Activated CD4-positive, alpha-beta T cell treated with anti-CD3 and anti-CD28 coated beads, Interleukin-2, amount 10 ng/mL, durations not matched to agents 24 days and 14 days (primary cell): ENCODE measurements around the gene CEP85. TPM values are rescaled to one million over a fixed set of nuclear protein-coding genes. Genes with fewer than 3 reads are reported as not detected.

Experiments
- DNase-seq: peaks from one replicate; pipeline ENCODE4 v3.0.0; 2022
- H3K27ac Mint-ChIP-seq: one replicate; pipeline ENCODE4 v1.8.0; 2022; ENCODE audit warnings: mild to moderate bottlenecking, mixed read lengths
- H3K27me3 Mint-ChIP-seq: one replicate; pipeline ENCODE4 v1.8.0; 2022; ENCODE audit warnings: mixed read lengths
- H3K36me3 Mint-ChIP-seq: one replicate; pipeline ENCODE4 v1.8.0; 2022; ENCODE audit warnings: low read depth, mild to moderate bottlenecking, mixed read lengths
- H3K4me1 Mint-ChIP-seq: one replicate; pipeline ENCODE4 v1.8.0; 2021; ENCODE audit warnings: mixed read lengths
- H3K4me3 Mint-ChIP-seq: one replicate; pipeline ENCODE4 v1.8.0; 2022; ENCODE audit warnings: mild to moderate bottlenecking, moderate library complexity, mixed read lengths
- H3K9me3 Mint-ChIP-seq: one replicate; pipeline ENCODE4 v1.8.0; 2021; ENCODE audit warnings: mixed read lengths
- intact Hi-C: fragments of 100-400 bp; cut with micrococcal nuclease; formaldehyde crosslinking; loops from one replicate; pipeline ENCODE4 v1.15.1; 2023
- total RNA-seq: library from RNA; stranded (reverse); gene quantifications from 2 replicates; pipeline ENCODE4 v1.2.3, GENCODE V29; 2022

CEP85 gene
- total RNA-seq, 1 donor from 2014 or later, result 40.8 TPM

- intact Hi-C loops, result no loop called here
- DNase-seq, result no peak
Measured at GRCh38 chr1:26293911-26294463, 60.0 kb downstream of the CEP85 start.

GRCh38 chr1:26295194-26296138 is 61.5 kb downstream of the CEP85 start:
- no peak overlapping the region for H3K27ac Mint-ChIP-seq
- no peaks in the 10 kb centered on the region for H3K9me3 Mint-ChIP-seq
- no peaks in the 10 kb centered on the region for H3K27me3 Mint-ChIP-seq
- intact Hi-C loops, result no loop called here
- no peak overlapping the region for H3K4me3 Mint-ChIP-seq
- peaks cover 19% of the 10 kb centered on the region for H3K4me1 Mint-ChIP-seq
- peaks cover 12% of the 10 kb centered on the region for H3K36me3 Mint-ChIP-seq
- no peak for DNase-seq

More at GRCh38 chr1:26293911-26294463, 60.0 kb downstream of the CEP85 start:
- no peak overlapping the region for H3K4me3 Mint-ChIP-seq
- H3K27me3 Mint-ChIP-seq, result no peaks in the 10 kb centered on the region
- H3K9me3 Mint-ChIP-seq, result no peaks in the 10 kb centered on the region
- peaks cover 12% of the 10 kb centered on the region for H3K36me3 Mint-ChIP-seq
- H3K4me1 Mint-ChIP-seq, result peaks cover 34% of the 10 kb centered on the region
- H3K27ac Mint-ChIP-seq, result no peak overlapping the region

GRCh38 chr1:26296340-26297056 is 62.5 kb downstream of the CEP85 start:
- Mint-ChIP-seq H3K27ac (peak overlapping the region; percentile 66), H3K4me3 (no peak overlapping the region), H3K4me1 (peaks cover 10% of the 10 kb centered on the region), H3K27me3 (no peaks in the 10 kb centered on the region), H3K9me3 (no peaks in the 10 kb centered on the region), H3K36me3 (peaks cover 11% of the 10 kb centered on the region)
- no peak for DNase-seq
- intact Hi-C loops, result no loop called here

- no peak overlapping the region for H3K4me3 Mint-ChIP-seq
- no peaks in the 10 kb centered on the region for H3K27me3 Mint-ChIP-seq
- no peaks in the 10 kb centered on the region for H3K9me3 Mint-ChIP-seq
- H3K36me3 Mint-ChIP-seq, result peaks cover 8% of the 10 kb centered on the region
- no peak overlapping the region for H3K27ac Mint-ChIP-seq
- intact Hi-C loops, result no loop called here
- peaks cover 3% of the 10 kb centered on the region for H3K4me1 Mint-ChIP-seq
- no peak for DNase-seq
Measured at GRCh38 chr1:26297057-26297790, 63.2 kb downstream of the CEP85 start.

GRCh38 chr1:26297791-26298124 is 63.8 kb downstream of the CEP85 start:
- Mint-ChIP-seq H3K4me3 (no peak overlapping the region), H3K9me3 (no peaks in the 10 kb centered on the region), H3K36me3 (peaks cover 8% of the 10 kb centered on the region), H3K4me1 (peaks cover 4% of the 10 kb centered on the region), H3K27me3 (no peaks in the 10 kb centered on the region), H3K27ac (no peak overlapping the region)
- DNase-seq, result no peak
- intact Hi-C loops, result no loop called here

GRCh38 chr1:26300578-26301275 is 66.7 kb downstream of the CEP85 start:
- Mint-ChIP-seq H3K27me3 (no peaks in the 10 kb centered on the region), H3K27ac (no peak overlapping the region), H3K4me1 (peaks cover 7% of the 10 kb centered on the region), H3K4me3 (no peak overlapping the region), H3K36me3 (no peaks in the 10 kb centered on the region), H3K9me3 (no peaks in the 10 kb centered on the region)
- intact Hi-C loops, result no loop called here
- DNase-seq, result no peak

- Mint-ChIP-seq H3K27ac (peak overlapping the region; percentile 37), H3K4me1 (peaks cover 23% of the 10 kb centered on the region), H3K36me3 (no peaks in the 10 kb centered on the region), H3K4me3 (no peak overlapping the region), H3K27me3 (no peaks in the 10 kb centered on the region), H3K9me3 (no peaks in the 10 kb centered on the region)
- intact Hi-C loops, result no loop called here
- no peak for DNase-seq
Measured at GRCh38 chr1:26302733-26303405, 68.9 kb downstream of the CEP85 start.

GRCh38 chr1:26305667-26306289 is 71.8 kb downstream of the CEP85 start:
- H3K36me3 Mint-ChIP-seq, result no peaks in the 10 kb centered on the region
- H3K27me3 Mint-ChIP-seq, result no peaks in the 10 kb centered on the region
- DNase-seq, result no peak
- peak overlapping the region; percentile 98 for H3K4me3 Mint-ChIP-seq
- no peaks in the 10 kb centered on the region for H3K9me3 Mint-ChIP-seq
- intact Hi-C loops, result loop anchor here (1.0 kb wide), 2 partner anchors 14 to 400 kb away; no protein-coding TSS in a partner anchor
- peaks cover 30% of the 10 kb centered on the region for H3K4me1 Mint-ChIP-seq
- peak overlapping the region; percentile 93 for H3K27ac Mint-ChIP-seq

GRCh38 chr1:26306290-26307229 is 72.6 kb downstream of the CEP85 start, which contains the start of gene UBXN11:
UBXN11 (minus strand) TSS chr1:26306636; CDS start chr1:26302883, 3,753 bp downstream.
- Mint-ChIP-seq H3K36me3 (no peaks in the 10 kb centered on the region), H3K4me1 (peaks cover 30% of the 10 kb centered on the region), H3K27ac (peak within 1 kb of the TSS; percentile 93), H3K4me3 (peak within 1 kb of the TSS; percentile 98), H3K9me3 (no peaks in the 10 kb centered on the region), H3K27me3 (no peaks in the 10 kb centered on the region)
- peak; percentile 98 for DNase-seq
- intact Hi-C loops, result loop anchor here (1.0 kb wide), 3 partner anchors 13 to 401 kb away; no protein-coding TSS in a partner anchor

GRCh38 chr1:26307363-26307781 is 73.4 kb downstream of the CEP85 start:
- Mint-ChIP-seq H3K4me3 (peak overlapping the region; percentile 98), H3K9me3 (no peaks in the 10 kb centered on the region), H3K27ac (peak overlapping the region; percentile 93), H3K36me3 (no peaks in the 10 kb centered on the region), H3K4me1 (peaks cover 33% of the 10 kb centered on the region), H3K27me3 (no peaks in the 10 kb centered on the region)
- intact Hi-C loops, result loop anchor here (1.0 kb wide), 1 partner anchor 19 kb away; no protein-coding TSS in a partner anchor
- peak; percentile 80 for DNase-seq
